GM19351 (cell line): ENCODE measurements around the gene THBS1.

Experiments
- ATAC-seq: cut with Tn5 transposase; IDR thresholded peaks from one replicate; pipeline ENCODE4 v1.9.1; 2021; ENCODE audit warnings: mild to moderate bottlenecking, moderate library complexity; ENCODE audit not compliant: unreplicated experiment

Gene THBS1

DNA sequence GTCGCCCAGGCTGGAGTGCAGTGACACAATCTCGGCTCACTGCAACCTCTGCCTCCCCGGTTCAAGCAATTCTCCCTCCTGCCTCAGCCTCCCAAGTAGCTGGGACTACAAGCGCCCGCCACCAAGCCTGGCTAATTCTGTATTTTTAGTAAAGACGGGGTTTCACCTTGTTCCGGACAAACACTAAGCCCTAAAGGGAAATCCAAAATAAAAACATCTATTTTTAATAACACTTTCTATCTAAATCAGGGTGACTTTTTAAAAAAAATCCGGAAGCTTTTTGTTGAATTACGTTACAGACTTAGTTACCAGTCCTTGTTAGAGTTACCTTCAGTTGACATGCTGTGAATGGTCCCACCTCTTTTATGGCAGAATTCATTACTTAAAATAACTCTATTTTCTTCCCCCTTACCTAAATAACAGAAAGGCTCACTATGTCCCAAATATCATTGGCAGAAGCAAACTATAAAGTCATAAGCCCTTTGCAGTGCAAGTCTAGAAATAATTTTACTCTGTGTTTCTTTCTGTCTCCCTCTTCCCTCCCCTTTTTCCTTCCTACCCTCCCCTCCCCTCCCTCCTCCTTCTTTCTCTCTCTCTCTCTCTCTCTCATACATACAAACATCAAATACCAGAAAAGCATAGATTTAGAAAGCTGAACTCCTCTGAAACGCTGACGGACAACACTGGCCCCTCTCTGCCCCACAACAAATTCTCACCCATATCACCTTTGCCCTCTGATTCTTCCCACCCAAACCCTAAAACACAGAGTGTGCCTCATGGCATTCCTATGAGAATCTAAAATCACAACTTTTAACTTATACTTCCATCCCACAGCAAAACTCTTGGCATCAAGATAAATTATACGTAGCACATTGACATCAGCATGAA is 18.3 kb downstream of the THBS1 start:
- no peak for ATAC-seq

DNA sequence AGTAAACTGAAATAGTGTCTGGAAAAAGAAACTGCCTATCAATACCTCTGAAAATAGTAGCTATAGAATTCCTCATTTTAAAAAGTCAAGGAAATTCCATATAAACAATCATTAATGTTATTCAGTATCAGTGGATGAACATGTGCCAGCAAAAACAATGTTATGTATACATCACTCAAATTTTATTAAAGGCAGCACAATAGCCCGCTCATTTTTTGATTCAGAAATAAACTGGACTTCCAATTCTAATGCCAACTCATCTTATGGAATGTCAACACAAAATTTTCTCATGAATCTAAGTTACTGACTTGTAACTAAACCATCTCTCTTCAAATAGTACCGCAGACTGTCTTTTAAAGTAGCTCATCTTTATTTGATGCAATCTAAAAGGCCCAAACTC is 19.0 kb downstream of the THBS1 start:
- ATAC-seq = no peak

DNA sequence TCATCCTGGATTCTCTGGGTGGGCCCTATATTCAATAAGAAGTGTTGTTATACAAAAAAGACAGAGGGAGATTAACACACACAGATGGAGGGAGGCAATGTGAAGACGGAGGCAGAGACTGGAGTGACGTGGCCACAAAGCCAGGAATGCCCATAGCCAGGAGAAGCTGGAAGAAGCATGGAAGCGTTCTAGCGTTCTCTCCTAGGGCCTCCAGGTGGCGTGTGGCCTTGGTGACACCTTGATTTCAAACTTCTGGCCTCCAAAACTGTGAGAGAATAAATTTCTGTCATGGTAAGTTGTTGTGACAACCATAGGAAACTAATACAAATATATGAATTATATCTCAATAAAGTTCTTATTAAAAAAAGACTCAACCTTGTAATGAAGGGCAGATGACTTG is 21.3 kb downstream of the THBS1 start:
- no peak for ATAC-seq

DNA sequence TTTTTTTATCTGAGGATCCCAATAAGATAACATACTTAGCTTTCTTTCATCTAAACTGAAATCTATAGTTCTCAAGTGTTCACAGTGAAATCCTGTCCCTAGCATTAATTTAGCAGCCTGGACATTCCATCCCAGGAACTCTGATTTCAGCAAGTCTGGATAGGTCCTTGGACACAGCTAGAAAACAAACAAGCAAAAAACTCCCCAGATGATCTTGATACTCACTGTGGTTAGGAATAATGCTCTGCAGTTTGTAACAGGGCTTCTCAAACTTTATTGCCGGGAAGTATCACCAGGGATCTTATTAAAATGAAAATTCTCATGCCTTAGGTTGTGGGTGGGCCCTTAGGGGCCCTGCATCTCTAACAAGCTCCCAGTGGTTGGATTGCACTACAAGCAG is 24.3 kb downstream of the THBS1 start:
- ATAC-seq = no peak

DNA sequence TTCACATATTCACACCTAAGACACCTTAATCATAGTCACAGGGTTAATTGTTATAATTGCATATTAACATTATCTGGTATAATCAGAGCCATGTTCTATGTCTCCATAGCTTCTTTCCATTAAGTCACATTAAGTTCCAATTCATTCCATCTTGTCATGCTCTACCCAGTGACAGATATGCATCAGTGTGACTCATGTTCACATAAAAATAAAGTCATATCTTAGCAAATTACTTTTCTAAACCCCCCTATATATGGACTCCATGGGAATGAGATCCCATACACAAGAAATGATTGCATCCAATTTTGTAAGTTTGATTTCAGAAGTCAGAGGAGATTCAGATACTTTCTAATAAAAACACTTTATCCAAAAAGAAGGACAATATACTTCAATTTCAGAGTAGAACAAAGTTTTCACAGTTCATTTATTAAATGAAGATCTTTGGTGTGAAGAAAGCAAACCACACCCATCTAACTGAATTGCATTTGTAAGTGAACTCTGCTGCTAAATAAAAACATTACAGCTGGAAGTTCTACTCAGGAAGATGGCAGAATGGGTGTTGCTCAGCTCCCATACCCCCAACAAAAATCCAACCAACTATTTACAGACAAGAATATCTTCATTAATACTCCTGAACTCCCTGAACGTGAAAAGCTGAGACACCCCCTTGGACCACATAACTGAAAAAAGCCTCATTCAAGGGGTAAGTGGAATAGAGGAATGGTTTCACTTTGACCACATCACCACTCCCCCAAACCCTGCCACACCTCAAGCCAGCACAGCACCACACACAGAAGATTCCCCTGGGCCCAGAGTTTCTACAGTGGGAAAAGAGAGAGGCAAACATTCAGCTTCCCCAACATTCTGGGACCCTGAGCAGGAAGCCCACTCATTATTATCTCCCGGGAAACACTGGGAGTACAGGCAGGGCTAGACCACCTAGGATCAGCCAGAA is 27.6 kb downstream of the THBS1 start:
- no peak for ATAC-seq

DNA sequence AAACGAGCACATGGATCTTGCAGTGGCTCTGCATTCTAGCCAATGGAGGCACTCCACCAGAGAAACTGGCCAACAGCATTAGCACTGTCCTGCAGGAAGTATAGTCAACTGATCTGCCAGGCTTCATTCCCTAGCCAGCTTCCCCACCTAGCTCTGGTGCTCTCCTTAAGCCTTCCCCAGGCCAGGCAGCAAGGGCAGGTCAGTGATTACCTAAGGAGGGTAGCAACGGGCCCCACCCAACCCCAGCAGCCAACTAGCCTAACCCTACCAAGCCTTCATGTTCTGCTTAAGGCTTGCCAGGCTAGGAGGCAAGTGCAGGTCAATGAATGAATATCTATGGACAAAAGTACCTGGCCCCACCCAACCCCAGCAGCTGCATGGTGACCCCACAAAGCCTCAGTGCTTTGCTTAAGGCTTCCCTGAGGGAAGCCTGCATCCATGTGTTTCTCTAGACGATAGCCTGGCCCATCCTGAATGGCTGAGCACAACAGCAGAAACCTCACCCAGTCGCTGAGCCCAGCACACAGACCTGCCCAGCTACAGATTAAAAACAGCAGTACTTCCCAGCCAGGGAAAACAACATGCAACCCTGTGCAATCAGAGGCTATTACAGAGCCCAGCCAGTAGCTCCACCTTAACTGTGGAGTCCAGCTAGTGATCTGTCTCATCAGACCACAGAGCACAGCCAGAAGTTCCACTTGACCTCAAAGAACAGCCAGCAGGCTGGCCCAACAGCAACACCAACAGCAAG is 28.5 kb downstream of the THBS1 start:
- no peak for ATAC-seq

DNA sequence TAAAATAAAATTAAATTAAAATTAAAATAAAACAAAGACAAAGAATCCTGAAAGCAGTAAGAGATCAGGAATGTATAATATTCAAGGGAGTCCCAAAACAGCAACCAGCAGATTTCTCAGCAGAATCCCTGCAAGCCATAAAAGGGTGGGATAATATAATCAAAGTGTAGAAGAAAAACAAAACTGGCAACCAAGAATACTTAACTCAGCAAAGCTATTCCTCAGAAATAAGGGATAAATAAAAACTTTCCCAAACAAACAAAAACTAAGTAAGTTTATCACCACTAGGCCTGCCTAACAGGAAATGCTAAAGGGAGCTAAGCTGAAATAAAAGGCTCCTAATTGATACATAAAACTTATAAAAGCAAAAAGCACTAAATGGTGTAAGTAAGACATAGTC is 29.8 kb downstream of the THBS1 start:
- no peak for ATAC-seq

DNA sequence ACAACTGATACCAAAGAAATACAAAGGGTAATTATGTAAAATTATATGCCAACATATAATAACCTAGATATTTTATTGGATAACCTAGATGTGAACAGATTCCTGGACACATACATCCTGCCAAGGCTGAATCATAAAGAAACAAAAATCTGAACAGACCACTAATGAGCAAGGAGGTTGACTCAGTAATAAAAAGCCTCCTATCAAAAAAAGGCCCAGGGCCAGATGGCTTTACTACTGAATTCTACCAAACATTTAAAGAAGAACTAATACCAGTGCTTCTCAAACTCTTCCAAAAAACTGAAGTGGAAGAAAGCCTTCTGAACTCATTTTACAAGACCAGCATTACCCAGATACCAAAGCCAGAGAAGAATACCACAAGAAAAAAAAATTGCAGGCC is 32.4 kb downstream of the THBS1 start:
- ATAC-seq = no peak

DNA sequence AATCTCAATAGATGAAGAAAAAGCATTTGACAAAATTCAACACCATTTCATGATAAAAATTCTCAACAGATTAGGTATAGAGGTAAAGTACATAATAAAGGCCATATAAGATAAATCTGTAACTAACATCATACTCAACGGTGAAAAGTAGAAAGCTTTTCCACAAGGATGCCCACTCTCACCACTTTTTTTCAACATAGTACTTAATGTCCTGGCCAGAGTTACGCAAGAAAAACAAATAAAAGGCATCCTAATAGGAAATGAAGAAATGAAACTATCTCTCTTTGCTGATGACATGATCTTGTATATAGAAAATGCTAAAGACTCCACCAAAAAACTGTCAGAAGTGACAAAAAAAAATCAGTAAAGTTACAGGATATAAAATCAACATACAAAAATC is 33.0 kb downstream of the THBS1 start:
- ATAC-seq = no peak

DNA sequence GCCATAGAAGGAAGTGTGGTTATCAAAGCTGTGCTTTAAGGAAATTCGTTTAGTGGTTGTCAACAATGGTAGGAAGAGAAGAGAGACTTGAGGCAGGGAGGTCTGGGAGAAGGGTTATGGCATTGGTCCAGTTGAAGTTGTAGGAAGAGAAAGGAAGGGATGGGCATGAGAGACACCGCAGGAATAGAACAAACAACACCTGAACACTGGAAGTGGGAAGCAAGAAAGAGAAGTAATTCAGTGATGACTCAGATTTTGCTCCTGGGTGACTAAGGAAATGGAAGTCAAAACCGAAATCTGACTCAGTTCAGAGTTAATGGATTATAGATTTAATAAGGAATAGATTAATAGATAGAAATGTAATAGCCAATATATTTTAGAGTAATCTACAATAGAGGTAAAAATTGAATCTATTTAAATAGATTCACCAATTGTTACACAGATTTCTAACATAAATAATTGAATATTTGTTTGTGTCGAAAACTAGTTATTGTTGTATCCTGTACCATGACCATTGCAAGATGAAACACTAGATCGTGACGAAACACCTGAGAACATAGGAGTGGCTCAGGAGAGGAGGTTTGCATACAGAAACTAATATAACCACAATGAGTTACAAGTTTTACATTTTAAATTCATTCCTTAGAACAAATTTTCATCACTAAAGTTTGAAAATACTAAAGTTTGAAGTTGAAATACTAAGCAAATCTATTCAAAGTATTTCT is 36.0 kb downstream of the THBS1 start:
- no peak for ATAC-seq

DNA sequence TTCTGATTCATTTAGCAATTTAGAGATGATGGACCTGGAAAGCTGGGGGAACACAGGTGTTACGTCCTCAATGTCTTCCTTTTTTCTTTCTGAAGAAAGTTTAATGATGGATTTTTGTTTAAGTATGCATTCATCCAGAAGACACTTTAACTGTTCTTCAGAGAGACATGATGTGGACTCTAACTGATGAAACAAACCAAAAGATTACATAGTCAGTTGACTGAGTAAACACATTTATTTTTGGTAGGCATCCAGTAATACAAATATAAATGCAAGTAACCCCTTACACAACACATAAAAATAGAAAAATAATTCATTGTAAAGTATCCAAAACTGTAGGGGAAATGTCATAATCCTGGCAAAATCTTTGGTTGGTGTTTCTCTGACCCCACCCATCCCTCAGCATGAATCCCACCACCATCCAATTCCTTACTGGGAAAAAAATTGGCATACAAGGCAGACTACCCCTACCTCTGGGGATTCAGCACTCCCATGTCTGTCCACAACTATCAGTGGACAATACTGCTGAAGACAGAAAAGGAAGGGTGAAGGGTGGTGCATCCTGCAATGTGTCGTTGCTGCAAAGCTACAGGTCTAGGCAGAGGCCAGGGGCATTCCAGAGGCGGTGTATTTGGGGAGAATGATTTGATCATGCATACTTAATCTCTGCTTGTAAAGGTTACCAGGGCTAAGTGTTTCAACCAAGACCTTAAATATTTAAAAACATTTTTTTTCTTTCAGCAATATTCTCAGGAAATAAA is 37.4 kb downstream of the THBS1 start:
- no peak for ATAC-seq

DNA sequence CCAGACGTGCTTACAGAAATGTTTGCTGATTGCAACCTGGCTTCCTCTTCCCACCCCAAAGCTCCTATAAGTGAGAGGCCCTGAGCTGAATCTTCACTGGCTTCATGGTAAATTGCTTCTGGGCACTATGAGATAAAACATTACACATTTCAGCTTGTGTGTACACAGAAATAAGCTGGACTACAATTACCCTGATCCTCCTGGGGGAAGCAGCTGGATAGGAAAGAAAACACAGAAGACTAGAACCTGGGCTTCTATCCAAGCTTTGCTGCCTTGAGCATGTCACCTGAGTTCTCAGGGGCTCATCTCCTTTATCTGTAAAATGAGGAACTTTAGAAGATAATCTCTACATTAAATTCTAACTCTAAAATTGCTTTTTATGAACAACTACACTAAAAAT is 40.3 kb downstream of the THBS1 start:
- ATAC-seq = no peak

DNA sequence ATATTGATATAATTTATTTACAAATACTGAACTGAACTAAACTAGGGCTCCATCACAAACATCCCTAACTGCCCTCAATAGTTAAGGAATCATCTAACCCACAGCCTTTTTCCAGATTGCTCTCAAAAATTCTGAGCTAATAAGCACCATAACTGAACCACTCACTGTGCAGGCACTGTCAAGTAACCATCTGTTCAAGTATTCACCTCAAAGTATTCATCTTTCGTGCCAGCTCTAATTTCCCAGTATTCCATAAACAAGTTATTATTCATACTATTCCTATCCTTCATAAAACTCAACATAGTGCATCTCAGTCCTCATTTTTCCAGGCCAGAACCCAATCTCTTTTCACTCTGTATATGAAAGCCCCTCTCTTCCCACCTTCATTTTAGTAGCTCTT is 41.1 kb downstream of the THBS1 start:
- no peak for ATAC-seq

DNA sequence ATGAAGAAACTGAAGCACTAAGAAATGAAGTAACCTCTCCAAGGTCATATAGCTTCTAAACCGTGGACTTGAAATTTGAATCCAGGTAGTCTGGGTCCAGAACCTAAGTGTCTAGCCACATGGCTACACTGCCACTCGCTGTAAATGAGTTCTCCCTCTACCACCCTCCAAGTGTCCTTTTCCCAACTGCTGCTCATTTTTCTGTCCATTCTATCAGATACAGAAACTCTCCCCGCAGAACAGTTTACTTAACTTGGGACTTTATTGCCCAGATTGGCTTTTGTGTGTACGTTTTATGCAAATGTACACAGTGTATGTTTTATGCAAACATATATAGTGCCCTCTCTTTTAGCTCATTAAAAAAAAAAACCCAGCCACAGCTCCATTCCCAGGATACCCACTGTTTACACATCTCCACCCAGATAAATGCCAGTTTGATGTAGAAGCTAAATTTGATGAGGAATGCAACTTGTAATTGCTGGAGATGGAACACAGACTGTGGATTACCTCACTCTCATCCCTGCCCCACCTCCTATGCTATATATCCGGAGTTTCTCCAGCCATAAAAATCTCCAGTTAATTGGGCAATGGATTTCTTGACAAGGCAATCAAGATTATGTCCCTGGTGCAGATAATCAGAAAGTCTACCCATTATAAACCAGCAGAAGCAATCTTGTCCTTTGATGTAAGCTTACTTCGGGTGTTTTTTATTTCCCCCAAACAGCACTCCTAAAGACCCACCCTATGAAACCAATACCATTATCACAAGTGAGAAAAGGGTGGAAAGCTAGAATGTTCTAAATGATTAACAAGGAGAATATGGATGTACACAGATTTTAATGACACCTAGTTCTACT is 42.0 kb downstream of the THBS1 start:
- ATAC-seq = peak; percentile 4

DNA sequence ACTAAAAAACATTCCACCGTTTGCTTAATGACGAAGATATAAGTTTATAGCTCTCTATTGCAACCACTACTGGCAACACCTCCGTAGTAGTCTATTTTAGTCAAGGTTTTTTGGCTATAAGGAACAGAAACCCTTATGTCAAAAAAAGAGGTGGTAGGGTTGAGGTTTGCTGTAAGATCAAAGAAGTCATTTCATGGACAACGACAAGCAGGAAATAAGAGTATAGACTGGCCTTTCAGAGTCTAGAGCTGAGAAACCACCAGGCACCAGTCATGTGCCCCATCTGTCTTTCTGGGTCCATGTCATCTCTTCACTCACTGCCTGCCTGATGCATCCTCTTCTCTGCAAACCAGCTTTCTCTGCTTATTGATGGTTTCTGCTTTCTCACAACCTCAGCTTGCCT is 42.7 kb downstream of the THBS1 start:
- ATAC-seq = peak; percentile 86

DNA sequence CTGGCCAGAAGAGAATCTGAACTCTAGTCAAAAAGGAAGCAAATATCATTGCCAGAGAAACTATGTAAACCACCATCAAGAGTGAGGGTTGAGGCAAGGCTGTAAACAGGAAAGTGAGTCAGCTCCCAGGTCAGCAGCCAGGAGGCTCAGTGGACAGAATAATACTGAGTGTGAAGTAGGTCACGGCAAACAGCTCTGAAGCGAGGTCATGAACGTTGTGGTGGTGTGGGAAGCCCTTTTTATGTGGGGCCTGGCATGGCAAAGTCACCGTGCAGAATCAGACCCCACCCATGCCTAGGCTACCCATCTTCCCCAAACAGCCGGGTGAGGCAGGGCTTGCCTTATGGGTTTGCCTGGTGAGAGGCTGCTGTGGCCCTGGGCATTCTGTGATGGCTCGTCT is 43.9 kb downstream of the THBS1 start:
- peak; percentile 34 for ATAC-seq

DNA sequence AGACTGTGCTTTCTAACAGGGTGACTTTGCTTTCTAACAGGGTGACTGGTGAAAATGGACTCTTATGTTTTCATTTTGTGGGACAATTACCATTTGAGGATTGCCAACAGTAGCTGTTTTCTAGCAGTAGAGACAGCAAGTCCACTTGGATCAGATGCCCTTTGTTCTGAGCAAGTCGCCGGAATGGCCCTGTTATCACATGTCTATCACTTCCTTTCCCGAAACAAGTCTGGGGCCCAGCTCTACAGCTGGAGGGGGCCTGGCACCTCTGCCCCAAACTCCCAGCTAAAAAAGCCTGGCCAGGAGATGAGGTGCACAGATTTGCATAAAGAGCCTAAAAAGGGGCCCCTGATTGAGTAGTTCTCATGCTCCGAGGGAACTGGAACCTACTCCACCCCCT is 44.6 kb downstream of the THBS1 start:
- no peak for ATAC-seq

DNA sequence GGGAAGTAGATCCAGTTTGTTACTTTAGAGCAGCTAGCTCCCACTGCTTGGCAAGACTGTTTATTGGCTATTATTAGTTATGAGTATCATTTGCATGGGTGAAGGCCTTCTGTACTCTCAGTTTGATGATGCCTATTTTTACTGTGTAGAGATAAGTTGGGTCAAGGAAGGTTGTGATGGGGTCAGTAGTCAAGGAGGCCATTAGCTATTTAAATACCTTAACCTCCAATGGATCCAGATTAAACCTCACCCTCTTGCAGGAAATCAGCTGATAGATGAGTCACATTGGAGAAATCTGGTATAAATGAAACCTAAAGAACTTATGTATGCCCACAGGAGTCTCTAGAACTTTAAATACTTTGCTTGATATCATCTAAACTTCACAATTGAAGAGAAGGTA is 45.0 kb downstream of the THBS1 start:
- ATAC-seq = no peak
